Mesothelial cell of epicardium (in vitro differentiated cells): Measurements from ENCODE around the gene IFIT5. TPM values are rescaled to one million over a fixed set of nuclear protein-coding genes. Genes with fewer than 3 reads are reported as not detected.
"Not testable (repeated sequence)": the region's sequence is repeated elsewhere in the genome, so short reads cannot be mapped to it uniquely, and the experiment has no call there.

ENCODE experiments used
- DNase-seq, 2 experiments: peaks; one replicate each; pipeline ENCODE4 v3.0.0; 2021; ENCODE audit warnings: low spot score in 2 of 2; ENCODE audit not compliant: unreplicated experiment in 2 of 2
- H3K27ac Mint-ChIP-seq: 2 replicates; pipeline ENCODE4 v1.8.0; 2021; ENCODE audit warnings: mixed read lengths
- H3K27me3 Mint-ChIP-seq: 2 replicates; pipeline ENCODE4 v1.8.0; 2021; ENCODE audit warnings: low read depth, mixed read lengths
- H3K36me3 Mint-ChIP-seq: 2 replicates; pipeline ENCODE4 v1.8.0; 2021; ENCODE audit warnings: mixed read lengths
- H3K4me1 Mint-ChIP-seq: 2 replicates; pipeline ENCODE4 v1.8.0; 2021; ENCODE audit warnings: mixed read lengths
- H3K4me3 Mint-ChIP-seq: 2 replicates; pipeline ENCODE4 v1.8.0; 2021; ENCODE audit warnings: mild to moderate bottlenecking, moderate library complexity, mixed read lengths
- H3K9me3 Mint-ChIP-seq: 2 replicates; pipeline ENCODE4 v1.8.0; 2021; ENCODE audit warnings: mixed read lengths
- total RNA-seq: library from RNA; stranded (reverse); gene quantifications from 3 replicates; pipeline ENCODE4 v1.2.1, GENCODE V29; 2021
- TF ChIP-seq, protein P1 (sequence below): fragments of 200-600 bp; sonication (generic); IDR thresholded peaks from one replicate; pipeline ENCODE4 v1.5.0; 2021; ENCODE audit warnings: antibody characterized with exemption; ENCODE audit not compliant: unreplicated experiment

The IFIT5 gene
- total RNA-seq, 1 donor from 2014 or later = 20.5 TPM

DNA sequence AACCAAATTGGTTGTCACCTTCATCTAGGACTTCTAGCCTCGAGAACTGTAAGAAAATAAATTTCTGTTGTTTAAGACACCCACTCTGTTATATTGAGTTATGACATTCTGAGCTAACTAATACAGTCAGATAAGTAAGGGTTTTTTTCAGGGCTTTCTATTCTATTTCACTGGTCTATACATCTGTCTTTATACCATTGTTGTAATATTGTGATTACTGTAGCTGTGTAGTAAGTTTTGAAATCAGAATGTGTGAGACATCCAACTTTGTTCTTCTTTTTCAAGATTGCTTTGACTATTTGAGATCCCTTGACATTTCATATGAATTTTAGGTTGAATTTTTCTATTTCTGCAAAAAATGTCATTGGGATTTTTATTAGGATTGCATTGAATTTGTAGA, 14.4 kb upstream of the IFIT5 start:
- H3K4me3 Mint-ChIP-seq = no peak overlapping the region
- H3K27me3 Mint-ChIP-seq = no peaks in the 10 kb centered on the region
- TF ChIP-seq, protein P1, sequence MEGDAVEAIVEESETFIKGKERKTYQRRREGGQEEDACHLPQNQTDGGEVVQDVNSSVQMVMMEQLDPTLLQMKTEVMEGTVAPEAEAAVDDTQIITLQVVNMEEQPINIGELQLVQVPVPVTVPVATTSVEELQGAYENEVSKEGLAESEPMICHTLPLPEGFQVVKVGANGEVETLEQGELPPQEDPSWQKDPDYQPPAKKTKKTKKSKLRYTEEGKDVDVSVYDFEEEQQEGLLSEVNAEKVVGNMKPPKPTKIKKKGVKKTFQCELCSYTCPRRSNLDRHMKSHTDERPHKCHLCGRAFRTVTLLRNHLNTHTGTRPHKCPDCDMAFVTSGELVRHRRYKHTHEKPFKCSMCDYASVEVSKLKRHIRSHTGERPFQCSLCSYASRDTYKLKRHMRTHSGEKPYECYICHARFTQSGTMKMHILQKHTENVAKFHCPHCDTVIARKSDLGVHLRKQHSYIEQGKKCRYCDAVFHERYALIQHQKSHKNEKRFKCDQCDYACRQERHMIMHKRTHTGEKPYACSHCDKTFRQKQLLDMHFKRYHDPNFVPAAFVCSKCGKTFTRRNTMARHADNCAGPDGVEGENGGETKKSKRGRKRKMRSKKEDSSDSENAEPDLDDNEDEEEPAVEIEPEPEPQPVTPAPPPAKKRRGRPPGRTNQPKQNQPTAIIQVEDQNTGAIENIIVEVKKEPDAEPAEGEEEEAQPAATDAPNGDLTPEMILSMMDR = no peak
- no peak for DNase-seq
- H3K36me3 Mint-ChIP-seq = peaks cover 82% of the 10 kb centered on the region
- H3K4me1 Mint-ChIP-seq = peaks cover 4% of the 10 kb centered on the region
- peaks cover 51% of the 10 kb centered on the region for H3K9me3 Mint-ChIP-seq
- H3K27ac Mint-ChIP-seq = no peak overlapping the region

DNA sequence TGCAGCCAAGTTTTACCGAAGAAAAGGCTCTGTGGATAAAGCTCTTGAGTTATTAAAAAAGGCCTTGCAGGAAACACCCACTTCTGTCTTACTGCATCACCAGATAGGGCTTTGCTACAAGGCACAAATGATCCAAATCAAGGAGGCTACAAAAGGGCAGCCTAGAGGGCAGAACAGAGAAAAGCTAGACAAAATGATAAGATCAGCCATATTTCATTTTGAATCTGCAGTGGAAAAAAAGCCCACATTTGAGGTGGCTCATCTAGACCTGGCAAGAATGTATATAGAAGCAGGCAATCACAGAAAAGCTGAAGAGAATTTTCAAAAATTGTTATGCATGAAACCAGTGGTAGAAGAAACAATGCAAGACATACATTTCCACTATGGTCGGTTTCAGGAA, 11.3 kb upstream of the IFIT5 start:
- Mint-ChIP-seq H3K4me3 (no peak overlapping the region), H3K4me1 (no peaks in the 10 kb centered on the region), H3K36me3 (peaks cover 81% of the 10 kb centered on the region), H3K27ac (no peak overlapping the region), H3K9me3 (peaks cover 44% of the 10 kb centered on the region), H3K27me3 (no peaks in the 10 kb centered on the region)
- TF ChIP-seq, protein P1 = no peak
- DNase-seq = no peak

DNA sequence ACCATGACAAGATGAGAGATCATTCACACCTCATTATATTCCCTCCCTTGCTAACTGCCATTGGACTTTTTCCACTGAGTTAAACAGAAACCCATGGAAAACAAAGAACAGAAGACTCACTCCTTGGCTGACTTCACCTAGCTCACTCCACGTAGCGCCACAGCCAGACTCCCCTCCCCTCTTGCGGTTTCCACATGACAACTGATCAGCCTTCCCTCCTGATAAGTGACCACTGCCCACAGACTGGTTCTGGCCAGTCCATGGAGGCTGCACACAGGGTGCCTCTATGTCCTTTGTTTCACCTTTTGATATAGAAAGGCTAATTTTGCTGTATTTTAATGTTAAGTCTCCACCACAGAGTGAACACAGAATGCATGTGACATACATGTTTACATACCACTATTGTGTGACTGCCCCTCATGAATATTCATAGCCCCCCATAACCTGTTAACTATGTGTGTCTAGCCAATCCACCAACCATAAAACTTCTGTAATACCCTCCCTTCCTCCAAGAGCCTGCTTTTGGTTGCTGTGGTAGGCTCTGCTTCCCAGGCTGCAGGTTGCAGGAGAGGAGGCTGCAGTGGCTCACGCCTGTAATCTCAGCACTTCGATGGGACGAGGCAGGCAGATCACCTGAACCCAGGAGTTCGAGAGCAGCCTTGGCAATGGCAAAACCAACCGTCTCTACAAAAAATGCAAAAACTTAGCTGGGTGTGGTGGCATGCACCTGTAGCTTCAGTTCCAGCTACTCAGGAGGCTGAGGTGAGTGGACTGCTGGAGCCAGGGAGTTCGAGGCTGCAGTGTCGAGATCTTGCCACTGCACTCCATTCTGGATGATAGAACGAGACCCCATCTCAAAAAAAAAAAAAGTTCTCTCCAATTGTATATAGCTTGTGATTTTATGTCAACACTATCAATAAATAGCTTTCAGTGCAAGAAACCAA, 10.0 kb upstream of the IFIT5 start:
- Mint-ChIP-seq H3K4me3 (no peak overlapping the region), H3K9me3 (peaks cover 36% of the 10 kb centered on the region), H3K27ac (no peak overlapping the region), H3K36me3 (peaks cover 69% of the 10 kb centered on the region), H3K27me3 (no peaks in the 10 kb centered on the region), H3K4me1 (no peaks in the 10 kb centered on the region)
- DNase-seq = no peak
- TF ChIP-seq, protein P1 = no peak

DNA sequence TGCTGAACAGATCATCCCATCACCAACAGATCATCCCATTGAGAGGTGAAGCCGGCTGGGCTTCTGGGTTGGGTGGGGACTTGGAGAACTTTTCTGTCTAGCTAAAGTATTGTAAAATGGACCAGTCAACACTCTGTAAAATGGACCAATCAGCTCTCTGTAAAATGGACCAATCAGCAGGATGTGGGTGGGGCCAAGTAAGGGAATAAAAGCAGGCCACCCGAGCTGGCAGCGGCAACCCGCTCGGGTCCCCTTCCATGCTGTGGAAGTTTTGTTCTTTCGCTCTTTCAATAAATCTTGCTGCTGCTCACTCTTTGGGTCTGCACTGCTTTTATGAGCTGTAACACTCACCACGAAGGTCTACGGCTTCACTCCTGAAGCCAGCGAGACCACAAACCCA, 8.2 kb upstream of the IFIT5 start:
- DNase-seq = not testable (repeated sequence)
- peaks cover 27% of the 10 kb centered on the region for H3K9me3 Mint-ChIP-seq
- peaks cover 56% of the 10 kb centered on the region for H3K36me3 Mint-ChIP-seq

DNA sequence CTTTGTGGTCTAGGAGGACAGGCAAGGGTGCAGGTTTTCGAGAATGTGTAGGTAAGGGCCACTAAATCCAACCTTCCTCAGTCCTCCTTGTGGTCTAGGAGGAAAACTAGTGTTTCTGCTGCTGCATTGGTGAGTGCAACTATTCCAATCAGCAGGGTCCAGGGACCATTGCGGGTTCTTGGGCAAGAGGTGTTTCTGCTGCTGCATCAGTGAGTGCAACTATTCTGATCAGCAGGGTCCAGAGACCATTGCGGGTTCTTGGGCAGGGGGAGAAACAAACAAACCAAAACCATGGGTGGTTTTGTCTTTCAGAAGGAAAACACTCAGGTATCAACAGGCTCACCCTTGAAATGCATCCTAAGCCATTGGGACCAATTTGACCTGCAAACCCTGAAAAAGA, 6.6 kb upstream of the IFIT5 start:
- Mint-ChIP-seq H3K9me3 (peaks cover 19% of the 10 kb centered on the region), H3K36me3 (peaks cover 44% of the 10 kb centered on the region)
- not testable (repeated sequence) for H3K4me1 Mint-ChIP-seq, H3K4me3 Mint-ChIP-seq, DNase-seq, H3K27me3 Mint-ChIP-seq, H3K27ac Mint-ChIP-seq

More for the DNA sequence above, 8.2 kb upstream of the IFIT5 start:
- H3K27ac Mint-ChIP-seq, H3K27me3 Mint-ChIP-seq, H3K4me1 Mint-ChIP-seq, H3K4me3 Mint-ChIP-seq: not testable (repeated sequence)

DNA sequence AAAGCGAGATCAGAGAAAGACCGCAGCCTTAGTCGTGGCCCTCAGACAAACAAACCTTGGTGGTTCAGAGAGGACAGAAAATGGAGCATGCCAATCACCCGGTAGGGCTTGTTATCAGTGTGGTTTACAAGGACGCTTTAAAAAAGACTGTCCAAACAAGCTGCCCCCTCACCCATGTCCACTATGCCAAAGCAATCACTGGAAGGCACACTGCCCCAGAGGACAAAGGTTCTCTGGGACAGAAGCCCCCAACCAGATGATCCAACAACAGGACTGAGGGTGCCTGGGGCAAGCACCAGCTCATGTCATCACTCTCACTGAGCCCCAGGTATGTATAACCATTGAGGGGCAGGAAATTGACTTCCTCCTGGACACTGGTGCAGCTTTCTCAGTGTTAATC, 5.1 kb upstream of the IFIT5 start:
- not testable (repeated sequence) for H3K4me3 Mint-ChIP-seq, H3K27me3 Mint-ChIP-seq, DNase-seq, H3K27ac Mint-ChIP-seq, H3K4me1 Mint-ChIP-seq
- H3K9me3 Mint-ChIP-seq = peaks cover 11% of the 10 kb centered on the region
- H3K36me3 Mint-ChIP-seq = peaks cover 30% of the 10 kb centered on the region

DNA sequence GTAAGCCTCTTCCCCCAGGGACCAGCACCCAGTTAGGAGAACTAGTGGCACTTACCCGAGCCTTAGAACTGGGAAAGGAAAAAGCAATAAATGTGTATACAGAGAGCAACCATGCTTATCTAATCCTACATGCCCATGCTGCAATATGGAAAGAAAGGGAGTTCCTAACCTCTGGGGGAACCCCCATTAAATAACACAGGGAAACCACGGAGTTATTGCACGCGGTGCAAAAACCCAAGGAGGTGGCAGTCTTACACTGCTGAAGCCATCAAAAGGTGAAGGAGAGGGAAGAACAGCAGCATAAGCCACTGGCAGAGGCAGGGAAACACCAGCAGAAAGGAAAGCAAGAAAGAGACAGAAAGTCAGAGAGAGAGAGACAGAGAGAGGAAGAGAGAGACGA, 3.8 kb upstream of the IFIT5 start:
- not testable (repeated sequence) for DNase-seq, H3K27me3 Mint-ChIP-seq, H3K4me1 Mint-ChIP-seq, H3K9me3 Mint-ChIP-seq, H3K27ac Mint-ChIP-seq, H3K4me3 Mint-ChIP-seq
- peaks cover 17% of the 10 kb centered on the region for H3K36me3 Mint-ChIP-seq

DNA sequence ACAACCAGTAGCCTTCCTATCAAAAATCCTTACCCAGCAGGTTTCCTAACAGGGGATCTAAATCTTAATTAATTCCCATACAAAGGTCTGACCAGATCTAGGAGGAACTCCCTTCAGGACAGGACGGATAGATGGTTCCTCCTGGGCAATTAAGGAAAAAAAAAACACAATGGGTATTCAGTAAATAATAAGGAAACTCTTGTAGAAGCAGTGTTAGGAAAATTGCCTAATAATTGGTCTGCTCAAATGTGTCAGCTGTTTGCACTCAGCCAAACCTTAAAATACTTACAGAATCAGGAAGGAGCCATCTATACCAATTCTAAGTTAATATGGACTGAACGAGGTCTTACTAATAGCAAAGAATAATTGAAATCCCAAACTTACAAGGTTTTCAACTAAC, 3.2 kb upstream of the IFIT5 start:
- H3K27me3 Mint-ChIP-seq, H3K27ac Mint-ChIP-seq, H3K4me3 Mint-ChIP-seq, DNase-seq, H3K9me3 Mint-ChIP-seq: not testable (repeated sequence)
- H3K4me1 Mint-ChIP-seq = peaks cover 14% of the 10 kb centered on the region
- peaks cover 12% of the 10 kb centered on the region for H3K36me3 Mint-ChIP-seq

DNA sequence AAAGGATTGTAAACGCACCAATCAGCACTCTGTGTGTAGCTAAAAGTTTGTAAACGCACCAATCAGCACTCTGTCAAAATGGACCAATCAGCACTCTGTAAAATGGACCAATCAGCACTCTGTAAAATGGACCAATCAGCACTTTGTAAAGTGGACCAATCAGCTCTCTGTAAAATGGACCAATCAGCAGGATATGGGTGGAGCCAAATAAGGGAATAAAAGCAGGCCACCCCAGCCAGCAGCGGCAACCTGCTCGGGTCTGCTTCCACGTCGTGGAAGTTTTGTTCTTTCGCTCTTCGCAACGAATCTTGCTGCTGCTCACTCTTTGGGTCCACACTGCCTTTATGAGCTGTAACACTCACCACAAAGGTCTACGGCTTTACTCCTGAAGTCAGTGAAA, 2.1 kb upstream of the IFIT5 start:
- not testable (repeated sequence) for H3K27me3 Mint-ChIP-seq, H3K9me3 Mint-ChIP-seq, DNase-seq, H3K36me3 Mint-ChIP-seq, H3K4me3 Mint-ChIP-seq
- peak overlapping the region; percentile 68 for H3K27ac Mint-ChIP-seq
- H3K4me1 Mint-ChIP-seq = peaks cover 20% of the 10 kb centered on the region
